COLO668 (cell line): Measurements from ENCODE around the gene PDLIM5.
A peak's percentile ranks its signal among the peaks of the same experiment; 100 is the strongest.
"Not testable (repeated sequence)": the region's sequence is repeated elsewhere in the genome, so short reads cannot be mapped to it uniquely, and the experiment has no call there.

Experiments
- DNase-seq: peaks from one replicate; lab custom pipeline; 2025; ENCODE audit not compliant: unreplicated experiment; lab: John Stamatoyannopoulos, UW

The PDLIM5 gene

GRCh38 chr4:94551643-94552564, 100.2 kb downstream of the PDLIM5 start:
- DNase-seq, result no peak

- not testable (repeated sequence) for DNase-seq
Observed at GRCh38 chr4:94556047-94556446, 104.3 kb downstream of the PDLIM5 start.

- DNase-seq, result not testable (repeated sequence)
Observed at GRCh38 chr4:94557632-94558031, 105.9 kb downstream of the PDLIM5 start.

GRCh38 chr4:94558392-94558904, 106.7 kb downstream of the PDLIM5 start:
- DNase-seq, result no peak

GRCh38 chr4:94559351-94559806, 107.6 kb downstream of the PDLIM5 start:
- no peak for DNase-seq

- no peak for DNase-seq
Observed at GRCh38 chr4:94561249-94562024, 109.7 kb downstream of the PDLIM5 start.

GRCh38 chr4:94562285-94562684, 110.5 kb downstream of the PDLIM5 start:
- no peak for DNase-seq

- no peak for DNase-seq
Observed at GRCh38 chr4:94564252-94564651, 112.5 kb downstream of the PDLIM5 start.

GRCh38 chr4:94566420-94566819, 114.7 kb downstream of the PDLIM5 start:
- no peak for DNase-seq

GRCh38 chr4:94567811-94568210, 116.1 kb downstream of the PDLIM5 start:
- DNase-seq, result no peak

GRCh38 chr4:94570558-94570957, 118.8 kb downstream of the PDLIM5 start:
- DNase-seq, result no peak

GRCh38 chr4:94571298-94571697, 119.6 kb downstream of the PDLIM5 start:
- DNase-seq, result no peak

GRCh38 chr4:94571715-94572114, 120.0 kb downstream of the PDLIM5 start:
- no peak for DNase-seq

- DNase-seq, result no peak
Observed at GRCh38 chr4:94574050-94574449, 122.3 kb downstream of the PDLIM5 start.

- no peak for DNase-seq
Observed at GRCh38 chr4:94574616-94575015, 122.9 kb downstream of the PDLIM5 start.

GRCh38 chr4:94575652-94576051, 123.9 kb downstream of the PDLIM5 start:
- no peak for DNase-seq

GRCh38 chr4:94576210-94576609, 124.5 kb downstream of the PDLIM5 start:
- DNase-seq, result no peak

GRCh38 chr4:94577136-94577535, 125.4 kb downstream of the PDLIM5 start:
- peak; percentile 1 for DNase-seq

GRCh38 chr4:94578195-94578594, 126.5 kb downstream of the PDLIM5 start:
- no peak for DNase-seq

GRCh38 chr4:94581766-94582165, 130.0 kb downstream of the PDLIM5 start:
- DNase-seq, result no peak

GRCh38 chr4:94582517-94582916, 130.8 kb downstream of the PDLIM5 start:
- no peak for DNase-seq
